Body of pancreas (tissue), 4 donors: ENCODE measurements around the gene LAMP1.

ENCODE experiments used
- POLR2A ChIP-seq, 3 donors: fragments of 450-650 bp; IDR thresholded peaks; one replicate each; pipeline ENCODE4 v1.6.1; 2016; ENCODE audit warnings: antibody characterized with exemption in 3 of 3, mild to moderate bottlenecking in 2 of 3
- TF ChIP-seq, protein P1 (sequence below), 7 experiments: fragments of 450-650 bp in 4 of 7; fragments of 200-600 bp in 3 of 7; sonication (generic) in 3 of 7; IDR thresholded peaks; one replicate each; pipeline ENCODE4 v1.5.1; 2016 to 2019; ENCODE audit warnings: antibody characterized with exemption in 7 of 7

DNA sequence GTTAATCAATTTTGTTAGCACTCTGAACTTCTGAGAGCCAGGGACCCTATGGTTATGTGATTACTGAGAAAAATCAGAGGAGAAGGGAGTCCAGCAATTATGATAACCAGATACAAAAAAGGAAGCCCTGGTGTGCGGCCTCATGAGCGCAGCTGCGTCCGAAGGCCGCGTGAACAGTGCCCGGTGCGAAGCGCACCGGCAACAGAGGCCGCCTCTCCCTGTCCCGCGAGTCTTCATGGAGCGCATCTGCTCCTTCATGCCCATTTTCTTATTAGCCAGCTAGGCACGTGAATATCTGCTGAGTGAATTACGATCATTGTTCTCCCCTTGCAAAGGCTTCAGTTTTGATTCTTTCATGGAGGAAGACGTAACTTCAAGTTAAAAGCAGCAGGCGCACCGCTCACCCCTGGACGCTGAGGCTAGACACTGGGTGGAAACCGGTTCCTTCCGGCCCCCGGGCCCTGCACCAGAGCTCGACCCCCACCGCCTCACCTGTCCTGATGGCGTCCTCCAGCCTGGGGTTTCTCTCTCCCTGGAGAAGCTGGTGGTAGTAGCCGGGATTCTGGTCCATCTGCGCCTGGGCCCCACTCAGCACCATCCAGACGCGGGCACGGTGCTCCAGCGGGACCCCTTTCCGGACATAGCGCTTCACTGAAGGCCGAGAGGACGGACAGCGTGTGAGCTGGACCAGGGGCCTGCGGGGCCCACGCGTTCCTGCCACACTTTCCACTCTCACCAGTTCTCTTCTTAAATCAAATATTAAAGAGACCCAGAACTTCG is 58.0 kb downstream of the LAMP1 start:
- no peak for TF ChIP-seq POLR2A (IDR thresholded peaks at IDR 0.05)
- TF ChIP-seq, protein P1, sequence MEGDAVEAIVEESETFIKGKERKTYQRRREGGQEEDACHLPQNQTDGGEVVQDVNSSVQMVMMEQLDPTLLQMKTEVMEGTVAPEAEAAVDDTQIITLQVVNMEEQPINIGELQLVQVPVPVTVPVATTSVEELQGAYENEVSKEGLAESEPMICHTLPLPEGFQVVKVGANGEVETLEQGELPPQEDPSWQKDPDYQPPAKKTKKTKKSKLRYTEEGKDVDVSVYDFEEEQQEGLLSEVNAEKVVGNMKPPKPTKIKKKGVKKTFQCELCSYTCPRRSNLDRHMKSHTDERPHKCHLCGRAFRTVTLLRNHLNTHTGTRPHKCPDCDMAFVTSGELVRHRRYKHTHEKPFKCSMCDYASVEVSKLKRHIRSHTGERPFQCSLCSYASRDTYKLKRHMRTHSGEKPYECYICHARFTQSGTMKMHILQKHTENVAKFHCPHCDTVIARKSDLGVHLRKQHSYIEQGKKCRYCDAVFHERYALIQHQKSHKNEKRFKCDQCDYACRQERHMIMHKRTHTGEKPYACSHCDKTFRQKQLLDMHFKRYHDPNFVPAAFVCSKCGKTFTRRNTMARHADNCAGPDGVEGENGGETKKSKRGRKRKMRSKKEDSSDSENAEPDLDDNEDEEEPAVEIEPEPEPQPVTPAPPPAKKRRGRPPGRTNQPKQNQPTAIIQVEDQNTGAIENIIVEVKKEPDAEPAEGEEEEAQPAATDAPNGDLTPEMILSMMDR (IDR thresholded peaks at IDR 0.05), result no peak
